Stimulated activated CD8-positive, alpha-beta memory T cell treated with anti-CD3 and anti-CD28 coated beads, Interleukin-4, amount 100 ng/mL, for 4 hours (primary cell): ENCODE results near the gene PLD3.
"Not testable (repeated sequence)": the region's sequence is repeated elsewhere in the genome, so short reads cannot be mapped to it uniquely, and the experiment has no call there.

Experiments used
- DNase-seq, 2 donors: peaks; one replicate each; pipeline ENCODE4 v3.0.0-alpha.2; 2020; ENCODE audit warnings: low read depth in 2 of 2, low spot score in 1 of 2

The PLD3 gene

DNA sequence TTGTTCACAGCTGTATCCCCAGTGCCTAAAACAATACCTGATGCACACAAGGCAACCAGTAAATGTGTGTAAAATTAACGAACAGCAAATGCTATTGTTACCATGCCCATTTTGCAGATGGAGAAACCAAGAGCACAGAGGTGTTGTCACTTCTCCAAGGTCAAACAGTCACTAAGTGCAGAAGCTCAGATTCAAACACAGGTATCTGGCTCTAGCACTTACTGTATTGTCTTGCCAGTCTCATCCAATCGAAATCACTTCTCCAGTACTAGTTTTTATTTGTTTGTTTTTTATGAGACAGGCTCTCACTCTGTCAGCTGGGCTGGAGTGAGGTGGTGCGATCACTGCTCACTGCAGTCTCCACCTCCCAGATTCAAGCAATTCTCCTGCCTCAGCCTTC lies 13.7 kb downstream of the PLD3 start:
- no peak for DNase-seq

DNA sequence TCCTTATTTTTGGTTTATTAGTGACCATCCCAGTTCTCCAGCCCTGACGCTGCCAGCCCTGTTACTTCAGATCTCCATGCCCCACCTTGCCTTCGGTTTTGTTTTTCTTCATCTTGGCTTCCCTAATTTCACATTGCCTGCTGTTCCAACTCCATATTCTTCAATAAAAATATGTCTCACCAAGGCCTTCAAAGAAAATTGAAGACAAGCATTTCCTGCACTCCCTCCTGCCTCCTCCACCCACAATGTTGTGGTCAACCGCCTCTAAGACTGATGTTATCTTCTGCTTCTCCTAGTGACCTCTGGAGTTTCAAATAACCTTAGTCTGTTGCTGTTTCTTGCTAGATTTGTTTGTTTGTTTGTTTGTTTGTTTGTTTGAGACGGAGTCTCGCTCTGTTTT lies 14.6 kb downstream of the PLD3 start:
- DNase-seq, result no peak

DNA sequence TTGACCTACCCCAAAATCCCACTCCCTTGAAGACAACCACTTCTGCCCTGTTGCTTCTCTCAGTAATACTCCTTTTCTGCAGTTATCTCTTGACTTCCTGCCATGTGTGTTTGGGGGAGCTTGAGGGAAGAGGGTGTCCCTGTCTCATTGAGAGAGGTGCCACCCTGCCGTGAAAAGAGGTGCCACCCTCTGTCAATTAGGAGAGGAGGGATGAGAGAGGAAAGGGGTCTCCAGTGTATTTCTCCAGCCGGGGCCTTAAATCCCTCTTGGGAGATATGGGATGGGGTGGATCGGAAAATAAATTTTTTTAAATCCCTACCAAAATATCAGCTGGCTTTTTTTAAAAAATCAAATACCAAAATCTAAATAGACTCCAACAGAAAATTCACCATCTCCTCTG lies 16.5 kb downstream of the PLD3 start:
- no peak for DNase-seq

DNA sequence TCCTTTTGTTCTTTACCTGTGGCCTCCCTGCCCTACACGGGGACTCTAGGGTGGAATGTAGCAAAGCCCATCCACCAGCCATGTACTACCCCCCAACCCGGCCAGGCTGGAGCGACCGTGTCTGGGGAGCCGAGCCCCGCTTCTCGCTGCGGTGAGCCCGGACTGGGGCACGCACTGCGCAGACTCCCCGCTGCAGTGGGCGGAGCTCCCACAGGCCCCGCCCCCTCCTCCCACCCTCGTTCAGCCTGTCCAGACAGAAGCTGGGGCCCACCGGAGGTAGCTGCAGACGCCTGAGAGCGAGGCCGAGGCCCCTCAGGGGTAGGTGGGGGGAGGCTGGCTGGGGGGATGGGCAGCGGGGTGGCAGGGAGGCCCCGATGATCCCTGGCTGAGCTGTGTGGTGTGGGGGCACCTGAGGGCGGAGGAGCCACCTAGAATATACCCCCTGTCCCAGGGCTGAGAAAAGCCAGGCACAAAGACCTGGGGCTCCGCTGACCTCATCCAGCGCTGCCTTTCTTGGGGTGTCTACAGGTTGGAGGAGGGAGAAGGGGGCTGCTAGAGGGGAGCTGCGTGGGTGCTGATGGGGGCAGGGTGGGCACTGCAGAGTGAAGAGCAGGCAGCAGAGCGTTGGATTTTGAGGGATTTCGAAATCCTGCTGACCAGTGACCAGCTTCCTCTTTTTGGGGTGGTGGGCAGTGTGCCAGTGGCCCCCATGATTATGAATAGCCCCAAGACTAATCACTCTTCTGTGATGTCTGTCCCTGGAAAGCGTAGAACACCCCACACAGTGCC lies 17.3 kb downstream of the PLD3 start:
- DNase-seq, result no peak

DNA sequence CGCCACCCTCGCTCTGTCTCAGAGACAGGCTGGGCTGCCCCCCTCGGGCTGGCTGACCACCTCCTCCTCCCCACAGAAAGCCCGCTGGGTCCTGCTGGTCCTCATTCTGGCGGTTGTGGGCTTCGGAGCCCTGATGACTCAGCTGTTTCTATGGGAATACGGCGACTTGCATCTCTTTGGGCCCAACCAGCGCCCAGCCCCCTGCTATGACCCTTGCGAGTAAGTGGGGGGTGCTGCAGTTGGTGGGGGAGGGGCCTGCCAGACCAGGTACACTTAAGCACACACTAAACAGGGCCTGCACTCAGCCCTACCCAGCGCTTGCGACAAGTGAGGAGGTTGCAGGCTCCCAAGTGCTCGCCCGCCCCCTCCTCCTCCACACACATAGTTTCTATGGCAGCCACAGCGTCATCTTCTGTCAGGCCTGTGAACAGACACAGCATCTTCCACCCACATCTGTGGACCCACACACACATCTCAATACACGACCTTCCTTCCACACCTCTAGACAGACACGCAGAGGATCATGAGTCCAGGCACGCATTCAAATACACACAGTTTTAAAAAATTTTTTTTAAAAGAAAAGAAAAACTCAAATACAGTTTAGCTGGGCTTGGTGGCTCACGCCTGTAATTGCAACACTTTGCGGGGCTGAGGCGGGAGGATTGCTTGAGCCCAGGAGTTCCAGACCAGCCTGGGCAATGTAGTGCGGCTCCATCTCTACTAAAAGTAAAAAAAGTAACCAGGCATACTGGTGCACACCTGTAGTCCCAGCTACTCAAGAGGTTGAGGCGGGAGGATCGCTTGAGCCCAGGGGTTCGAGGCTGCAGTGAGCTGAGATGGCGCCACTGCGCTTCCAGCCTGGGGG lies 18.4 kb downstream of the PLD3 start:
- DNase-seq, result no peak

DNA sequence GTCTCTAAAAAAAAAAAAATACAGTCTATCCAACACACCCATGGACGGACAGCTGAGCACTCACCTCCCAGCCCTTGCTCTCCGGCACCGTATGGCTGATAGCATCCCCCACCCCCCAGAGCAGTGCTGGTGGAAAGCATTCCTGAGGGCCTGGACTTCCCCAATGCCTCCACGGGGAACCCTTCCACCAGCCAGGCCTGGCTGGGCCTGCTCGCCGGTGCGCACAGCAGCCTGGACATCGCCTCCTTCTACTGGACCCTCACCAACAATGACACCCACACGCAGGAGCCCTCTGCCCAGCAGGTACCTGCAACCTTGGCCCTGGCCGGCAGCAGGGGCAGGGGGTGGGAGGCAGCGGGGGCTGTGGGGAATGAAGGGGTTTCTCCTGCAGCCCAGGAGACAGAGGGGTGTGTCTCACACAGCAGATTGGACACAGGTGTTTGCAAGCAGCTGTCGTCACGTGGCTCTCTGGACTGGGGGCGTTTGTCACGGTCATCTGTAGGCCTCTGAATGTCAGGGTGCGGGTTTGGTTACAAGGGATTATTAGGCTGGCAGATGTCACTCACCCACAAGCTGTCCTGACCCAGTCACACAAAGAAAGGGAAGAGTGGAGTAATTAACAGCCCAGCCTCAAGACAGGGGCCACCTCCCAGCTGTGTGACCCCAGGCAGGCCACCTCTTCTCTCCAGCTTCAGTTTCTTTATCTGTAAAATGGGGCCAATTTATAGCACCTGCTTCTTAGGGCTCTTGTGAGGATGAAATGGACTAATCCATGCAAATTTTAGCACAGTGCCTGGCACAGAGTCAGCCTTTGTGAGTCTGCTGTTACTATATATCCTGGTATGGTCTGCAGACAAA lies 19.3 kb downstream of the PLD3 start:
- no peak for DNase-seq

DNA sequence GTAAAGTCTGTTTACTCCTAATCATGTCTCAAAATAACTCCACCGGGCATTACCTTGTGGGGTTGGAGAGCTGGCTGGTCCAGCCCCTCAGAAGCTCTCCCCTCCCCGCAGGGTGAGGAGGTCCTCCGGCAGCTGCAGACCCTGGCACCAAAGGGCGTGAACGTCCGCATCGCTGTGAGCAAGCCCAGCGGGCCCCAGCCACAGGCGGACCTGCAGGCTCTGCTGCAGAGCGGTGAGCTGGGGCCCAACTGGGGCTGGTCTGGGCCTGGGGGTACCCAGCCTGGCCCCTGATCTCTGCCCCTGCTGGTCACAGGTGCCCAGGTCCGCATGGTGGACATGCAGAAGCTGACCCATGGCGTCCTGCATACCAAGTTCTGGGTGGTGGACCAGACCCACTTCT lies 21.3 kb downstream of the PLD3 start:
- DNase-seq, result no peak

DNA sequence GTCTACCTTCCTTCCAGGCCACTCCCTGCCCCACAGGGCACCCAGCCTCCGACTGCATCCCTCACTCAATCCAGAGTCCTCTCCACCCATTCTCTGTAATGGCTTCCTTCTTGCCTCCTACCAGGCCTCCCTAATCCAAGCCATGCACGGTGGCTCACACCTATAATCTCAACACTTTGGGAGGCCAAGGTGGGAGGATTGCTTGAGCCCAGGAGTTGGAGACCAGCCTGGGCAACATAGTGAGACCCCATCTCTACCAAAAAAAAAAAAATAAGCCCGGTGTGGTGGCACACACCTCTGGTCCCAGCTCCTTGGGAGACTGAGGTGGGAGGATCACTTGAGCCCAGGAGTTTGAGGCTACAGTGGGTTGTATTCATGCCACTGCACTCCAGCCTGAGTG lies 21.8 kb downstream of the PLD3 start:
- not testable (repeated sequence) for DNase-seq

DNA sequence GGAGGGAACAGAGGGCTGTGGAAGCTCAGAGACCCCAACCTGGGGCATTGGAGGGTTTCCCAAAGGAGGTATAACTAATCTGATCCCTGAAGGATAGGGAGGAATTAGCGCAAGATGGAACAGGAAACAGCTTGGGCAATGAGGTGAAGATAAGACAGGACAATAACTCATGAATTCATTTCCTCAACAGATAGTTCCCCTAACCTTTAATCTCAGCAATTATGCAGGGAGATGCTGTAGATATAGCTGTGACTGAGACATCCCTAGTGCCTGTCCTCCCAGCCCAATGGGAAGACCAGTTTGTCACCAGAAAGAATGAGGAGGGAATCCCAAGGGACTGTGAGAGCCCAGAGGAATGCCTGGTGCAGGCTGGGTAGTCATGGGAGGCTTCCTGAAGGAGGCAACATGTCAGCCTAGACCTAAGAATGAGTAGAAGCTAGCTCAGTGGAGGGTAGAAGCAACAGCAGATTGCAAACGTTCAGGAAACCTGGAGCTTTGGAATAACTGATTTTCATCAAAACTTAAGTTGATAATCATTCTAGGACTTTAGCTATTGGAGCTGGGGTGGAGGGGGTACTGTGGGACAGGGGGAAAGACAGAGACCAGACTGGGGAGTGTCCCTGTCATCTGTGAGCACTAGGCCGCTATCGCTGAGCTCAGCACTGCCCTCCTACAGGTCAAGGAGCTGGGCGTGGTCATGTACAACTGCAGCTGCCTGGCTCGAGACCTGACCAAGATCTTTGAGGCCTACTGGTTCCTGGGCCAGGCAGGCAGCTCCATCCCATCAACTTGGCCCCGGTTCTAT lies 22.7 kb downstream of the PLD3 start:
- DNase-seq, result no peak

DNA sequence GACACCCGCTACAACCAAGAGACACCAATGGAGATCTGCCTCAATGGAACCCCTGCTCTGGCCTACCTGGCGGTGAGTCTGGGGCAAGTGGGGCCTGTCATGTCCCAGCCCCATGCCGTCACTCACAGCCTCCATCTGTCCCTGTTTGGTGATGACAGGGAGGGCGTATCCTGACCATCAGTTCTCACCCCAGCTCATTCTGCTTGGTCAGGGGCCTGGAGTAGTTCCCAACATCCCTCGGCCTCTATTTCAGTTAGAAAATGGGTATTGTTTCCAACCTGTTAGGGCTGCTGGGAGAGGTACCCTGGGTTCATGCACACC lies 23.3 kb downstream of the PLD3 start:
- no peak for DNase-seq

DNA sequence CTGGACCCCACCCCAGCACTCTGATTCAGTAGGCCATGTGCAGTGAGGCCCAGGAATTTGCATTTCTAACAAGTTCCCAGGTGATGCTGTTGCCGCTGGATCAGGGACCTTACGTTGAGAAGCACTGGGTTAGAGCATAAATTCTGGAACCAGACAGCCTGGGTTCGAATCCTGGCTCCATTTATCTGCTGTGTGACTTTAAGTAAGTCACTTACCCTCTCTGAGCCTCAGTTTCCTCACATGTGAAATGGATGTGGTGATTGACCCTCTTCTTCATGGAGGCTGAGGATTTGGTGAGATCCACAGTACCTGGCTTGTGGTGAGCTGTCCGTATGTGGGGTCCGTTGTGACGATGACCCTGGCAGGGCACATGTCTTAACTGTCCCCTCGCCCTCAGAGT lies 25.6 kb downstream of the PLD3 start:
- DNase-seq, result no peak

DNA sequence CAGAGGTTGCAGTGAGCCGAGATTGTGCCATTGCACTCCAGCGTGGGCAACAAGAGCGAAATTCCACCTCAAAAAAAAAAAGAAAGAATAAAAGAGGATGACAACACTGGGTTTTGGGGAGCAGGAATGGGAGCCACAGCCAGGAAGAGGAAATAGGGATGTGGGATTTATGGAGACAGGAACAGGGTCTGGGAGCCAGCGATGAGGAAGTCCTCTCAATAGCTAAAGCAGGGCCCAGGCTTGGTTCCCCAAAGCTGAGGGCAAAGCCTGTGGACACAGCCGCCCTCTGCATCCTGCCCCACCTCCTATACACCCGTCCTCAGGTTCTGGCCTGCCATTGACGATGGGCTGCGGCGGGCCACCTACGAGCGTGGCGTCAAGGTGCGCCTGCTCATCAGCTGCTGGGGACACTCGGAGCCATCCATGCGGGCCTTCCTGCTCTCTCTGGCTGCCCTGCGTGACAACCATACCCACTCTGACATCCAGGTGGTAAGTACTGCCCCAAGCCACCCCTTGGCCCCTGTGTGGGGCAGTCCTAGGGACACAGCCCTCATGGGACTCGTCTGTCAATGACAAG lies 27.9 kb downstream of the PLD3 start:
- no peak for DNase-seq

DNA sequence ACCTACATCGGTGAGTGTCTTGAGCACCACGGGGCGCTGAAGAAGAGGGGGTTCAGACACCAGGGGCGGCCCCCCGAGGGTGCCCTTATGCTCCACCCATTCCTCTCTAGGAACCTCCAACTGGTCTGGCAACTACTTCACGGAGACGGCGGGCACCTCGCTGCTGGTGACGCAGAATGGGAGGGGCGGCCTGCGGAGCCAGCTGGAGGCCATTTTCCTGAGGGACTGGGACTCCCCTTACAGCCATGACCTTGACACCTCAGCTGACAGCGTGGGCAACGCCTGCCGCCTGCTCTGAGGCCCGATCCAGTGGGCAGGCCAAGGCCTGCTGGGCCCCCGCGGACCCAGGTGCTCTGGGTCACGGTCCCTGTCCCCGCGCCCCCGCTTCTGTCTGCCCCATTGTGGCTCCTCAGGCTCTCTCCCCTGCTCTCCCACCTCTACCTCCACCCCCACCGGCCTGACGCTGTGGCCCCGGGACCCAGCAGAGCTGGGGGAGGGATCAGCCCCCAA lies 29.4 kb downstream of the PLD3 start:
- DNase-seq, result no peak

DNA sequence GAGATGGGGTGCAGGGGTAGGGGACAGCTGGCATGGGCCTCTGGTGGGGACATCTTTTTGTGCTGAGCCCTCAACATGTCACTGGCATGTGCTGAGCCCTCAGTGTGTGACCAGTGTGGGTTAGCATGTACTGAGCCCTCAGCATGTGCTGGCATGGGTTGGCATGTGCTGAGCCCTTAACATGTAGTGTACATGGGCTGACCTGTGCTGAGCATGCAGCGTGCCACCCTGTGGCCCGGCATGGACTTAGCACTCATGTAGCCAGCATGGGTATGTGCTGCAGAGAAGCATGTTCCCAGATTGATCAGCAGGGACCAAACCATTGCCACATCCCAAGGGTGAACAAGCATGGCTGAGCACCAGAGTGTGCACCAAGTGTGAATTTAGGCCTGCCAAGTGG lies 30.0 kb downstream of the PLD3 start:
- no peak for DNase-seq

DNA sequence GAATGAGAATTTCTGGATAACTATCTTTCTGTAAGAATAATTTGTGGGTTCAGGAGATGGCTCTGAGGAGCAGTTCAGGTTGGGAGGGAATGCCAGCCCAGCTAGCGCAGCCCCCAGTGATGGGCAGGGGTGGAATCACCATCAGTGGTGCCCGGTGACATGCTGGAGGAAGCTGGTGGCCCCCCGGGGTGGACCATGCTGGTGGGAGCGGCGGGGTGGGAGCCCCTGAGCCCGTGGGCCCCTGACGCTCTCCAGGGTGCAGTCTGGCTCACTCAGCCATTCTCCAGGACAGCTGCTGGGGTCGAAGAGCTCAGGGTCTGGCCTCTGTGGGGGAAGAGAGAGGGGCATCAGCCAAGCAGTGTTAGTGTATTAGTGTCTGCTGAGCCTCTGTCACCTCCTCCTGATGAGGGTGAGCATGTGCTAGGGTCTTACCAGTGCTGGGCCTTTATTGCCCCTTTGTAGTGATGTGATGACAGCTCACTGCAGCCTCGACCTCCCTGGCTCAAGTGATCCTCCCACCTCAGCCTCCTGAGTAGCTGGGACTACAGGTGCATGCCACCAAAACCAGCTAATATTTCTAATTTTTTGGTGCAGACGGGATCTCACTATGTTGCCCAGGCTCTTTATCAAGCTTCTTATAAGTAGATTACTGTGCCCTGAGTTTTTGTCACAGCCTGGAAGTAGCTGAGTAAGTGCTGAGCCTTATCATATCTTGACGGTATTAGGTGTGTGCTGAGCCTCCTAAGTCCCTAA lies 31.1 kb downstream of the PLD3 start:
- no peak for DNase-seq

DNA sequence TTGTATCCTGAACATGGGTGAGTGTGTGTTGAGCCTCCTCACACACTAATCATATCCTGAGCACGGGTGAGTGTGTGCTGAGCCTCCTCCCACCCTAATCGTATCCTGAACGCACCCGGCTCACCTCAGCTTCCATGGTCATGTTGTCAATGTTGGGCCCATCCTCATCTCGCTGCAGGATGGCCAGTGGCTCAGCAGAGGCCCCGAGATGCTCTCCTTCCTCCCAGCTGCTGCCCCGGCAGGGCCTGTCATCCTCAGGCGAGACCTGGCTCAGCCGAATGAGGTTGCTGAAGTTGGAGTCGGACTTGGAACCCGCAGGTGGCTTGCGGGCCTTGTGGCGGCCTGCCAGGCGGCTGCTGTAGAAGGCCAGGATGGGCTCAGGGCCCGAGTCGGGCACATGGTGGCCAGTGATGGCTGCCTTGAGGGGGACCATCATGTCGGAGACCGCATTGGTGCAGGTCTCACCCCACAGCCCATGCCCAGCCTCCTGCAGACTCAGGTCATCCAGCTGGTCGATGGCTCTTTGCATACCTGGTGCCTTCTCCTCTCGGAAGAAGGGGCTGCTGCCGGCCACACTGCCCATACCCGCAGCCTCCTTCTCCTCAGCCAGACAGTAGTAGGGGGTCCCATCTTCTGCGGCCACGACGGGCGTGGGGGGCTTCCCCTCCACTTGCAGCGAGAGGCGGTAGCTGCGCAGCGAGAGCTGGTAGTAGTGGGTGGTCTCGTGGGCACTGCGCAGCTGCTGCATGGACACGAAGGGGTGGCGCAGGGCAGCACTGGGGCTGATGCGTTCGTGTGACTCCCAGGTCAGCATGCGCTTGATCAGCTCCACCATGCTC lies 31.9 kb downstream of the PLD3 start:
- no peak for DNase-seq

DNA sequence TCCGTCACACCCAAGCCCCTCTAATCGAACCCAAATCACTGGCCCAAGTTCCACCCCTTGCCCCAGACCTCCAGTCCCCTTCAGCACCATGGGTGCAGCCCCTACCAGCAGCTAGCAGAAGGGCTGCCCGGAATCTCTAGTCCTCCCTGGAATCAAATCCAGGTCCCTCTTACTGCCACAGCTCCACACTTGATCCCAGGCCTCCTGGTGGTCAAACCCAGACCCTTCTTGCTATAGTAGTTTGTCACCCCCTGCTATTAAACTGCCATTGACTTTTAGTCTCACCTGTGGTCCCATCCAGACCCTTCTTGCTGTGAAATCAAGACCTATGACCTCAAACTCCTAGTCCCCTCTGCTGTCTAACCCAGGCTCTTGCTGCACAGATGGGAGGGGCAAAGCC lies 32.8 kb downstream of the PLD3 start:
- DNase-seq, result no peak

DNA sequence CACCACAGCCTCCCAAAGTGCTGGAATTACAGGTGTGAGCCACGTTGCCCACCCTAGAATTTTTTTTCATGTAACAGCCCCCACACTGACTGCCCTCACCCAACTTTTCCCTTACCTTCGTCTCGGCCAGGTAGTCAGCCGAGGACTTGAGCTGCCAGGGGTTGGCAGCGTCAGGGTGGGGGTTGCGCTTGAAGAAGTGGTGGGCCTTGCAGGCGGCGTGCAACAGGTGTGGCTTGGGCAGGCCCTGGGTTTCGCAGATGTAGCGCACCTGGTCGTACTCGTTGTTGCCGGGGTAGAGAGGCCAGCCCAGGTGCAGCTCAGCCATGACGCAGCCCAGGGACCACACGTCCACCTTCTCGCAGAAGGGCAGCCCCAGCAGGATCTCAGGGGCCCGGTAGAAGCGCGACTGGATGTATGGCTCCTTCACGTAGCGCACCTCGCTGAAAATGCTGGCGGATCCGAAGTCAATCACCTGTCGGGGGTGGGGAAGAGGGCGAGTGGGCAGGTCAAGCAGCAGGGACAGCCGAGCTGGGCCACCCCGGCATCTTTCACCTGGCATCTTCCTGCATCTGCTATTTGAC lies 35.3 kb downstream of the PLD3 start:
- DNase-seq, result no peak
